SK-N-DZ (cell line): Measurements from ENCODE around the gene CNPY4.

Experiments
- DNase-seq: peaks from one replicate; pipeline ENCODE4 v3.0.0-alpha.2; 2015; ENCODE audit warnings: low spot score

Gene CNPY4

DNA sequence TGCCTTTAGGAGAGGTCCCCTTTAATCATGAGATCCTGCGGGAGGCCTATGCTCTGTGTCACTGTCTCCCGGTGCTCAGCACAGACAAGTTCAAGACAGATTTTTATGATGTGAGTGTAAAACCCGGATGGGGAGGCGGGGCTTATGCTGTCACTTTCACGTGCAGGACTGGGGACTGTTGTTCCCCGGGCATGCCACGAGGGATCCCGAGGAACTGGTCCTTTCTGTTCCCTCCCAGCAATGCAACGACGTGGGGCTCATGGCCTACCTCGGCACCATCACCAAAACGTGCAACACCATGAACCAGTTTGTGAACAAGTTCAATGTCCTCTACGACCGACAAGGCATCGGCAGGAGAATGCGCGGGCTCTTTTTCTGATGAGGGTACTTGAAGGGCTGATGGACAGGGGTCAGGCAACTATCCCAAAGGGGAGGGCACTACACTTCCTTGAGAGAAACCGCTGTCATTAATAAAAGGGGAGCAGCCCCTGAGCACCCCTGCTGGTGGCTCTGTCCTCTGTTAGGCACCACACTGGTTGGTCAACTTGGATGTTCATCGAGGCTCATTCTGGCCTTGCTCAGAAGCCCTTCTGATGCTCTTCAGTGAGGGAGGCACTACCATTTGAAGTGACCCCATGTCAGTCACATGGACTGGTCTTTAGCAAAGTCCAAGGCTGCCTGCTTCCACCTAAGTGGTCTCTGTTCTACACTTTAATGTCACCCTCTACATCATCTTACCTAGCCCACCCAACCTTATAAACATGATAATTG lies 27.8 kb upstream of the CNPY4 start:
- peak; percentile 61 for DNase-seq

DNA sequence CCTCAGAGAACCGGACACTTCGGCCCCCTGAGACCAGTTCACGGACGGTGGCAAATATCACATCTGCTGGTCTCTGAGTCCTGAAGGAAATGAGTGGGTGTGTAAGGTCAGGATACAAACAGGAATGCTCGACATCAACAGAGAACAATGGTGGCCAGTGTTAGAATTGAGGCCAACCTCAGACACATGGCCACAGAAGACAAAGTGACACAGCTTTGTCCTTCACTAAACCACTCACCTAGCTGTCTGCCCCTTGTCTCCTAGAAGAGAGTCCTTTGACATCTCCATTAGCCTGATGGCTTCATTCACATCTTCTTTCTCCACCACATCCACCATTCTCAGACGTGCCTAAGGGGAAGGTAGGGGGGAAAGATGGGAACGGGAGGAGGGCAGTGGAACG lies 26.4 kb upstream of the CNPY4 start:
- DNase-seq: no peak

DNA sequence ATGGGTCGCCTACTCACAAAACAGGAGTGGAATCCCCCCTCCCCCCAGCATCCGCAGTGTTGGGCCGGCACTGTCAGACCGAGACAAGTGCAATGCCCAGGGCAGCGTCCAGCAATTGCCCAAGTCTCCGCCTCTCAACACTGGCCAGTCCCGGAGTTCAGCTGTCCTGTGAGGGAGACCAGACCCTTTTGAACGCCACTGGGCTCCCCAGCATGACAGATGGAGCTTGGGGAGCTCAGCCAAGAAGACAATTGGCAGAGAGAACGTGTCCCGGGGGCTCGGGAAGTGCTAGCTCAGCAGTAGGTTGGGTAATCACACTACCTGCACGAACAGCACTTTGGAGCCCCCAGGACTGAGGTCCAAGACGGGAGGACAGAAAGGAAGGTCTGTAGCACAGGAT lies 25.9 kb upstream of the CNPY4 start:
- no peak for DNase-seq

DNA sequence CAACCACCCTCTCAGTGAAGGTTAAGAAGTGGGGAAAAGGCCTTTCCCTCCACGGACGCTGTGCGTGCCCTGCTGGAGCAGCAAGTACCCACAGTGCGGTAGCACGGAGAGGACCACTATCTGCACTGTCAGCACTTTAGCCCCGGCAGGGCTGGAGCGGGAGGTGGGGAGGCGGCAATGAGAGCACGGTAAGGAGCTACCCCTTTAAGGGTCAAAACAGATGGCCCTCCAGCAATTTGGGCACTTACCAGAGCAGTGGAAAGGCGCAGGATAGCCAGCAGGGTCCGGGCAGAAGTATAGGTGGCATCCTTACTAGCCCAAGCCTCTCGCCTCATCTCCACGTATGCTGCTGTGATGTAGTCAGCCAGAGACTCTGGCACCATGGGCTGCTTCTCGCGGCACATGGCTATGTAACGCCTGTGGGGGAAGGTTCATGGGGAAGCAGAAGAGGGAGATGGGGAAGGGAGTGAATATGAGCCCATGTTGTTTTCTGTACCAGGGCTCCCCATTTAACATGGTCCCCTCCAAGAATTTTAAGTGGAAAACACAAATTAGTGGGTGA lies 25.4 kb upstream of the CNPY4 start:
- no peak for DNase-seq

DNA sequence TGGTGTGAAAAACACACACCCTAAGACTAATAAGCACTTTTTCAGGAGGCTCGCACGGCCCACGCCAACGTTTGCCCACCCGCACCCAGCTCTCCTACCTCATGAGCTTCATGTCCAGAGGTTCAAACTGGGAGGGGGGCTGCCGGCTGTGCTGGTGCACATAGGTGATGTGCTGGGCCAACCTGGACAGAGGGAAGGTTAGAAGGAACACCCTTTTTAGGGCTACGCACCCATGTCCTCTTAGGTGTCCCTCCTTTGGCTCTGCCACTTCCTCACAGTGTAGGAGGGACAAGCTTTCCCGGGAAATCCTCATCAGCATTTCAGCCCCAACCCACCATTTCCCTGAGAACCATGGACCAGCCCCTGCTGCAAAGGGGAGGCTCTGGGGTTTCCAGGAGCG lies 24.1 kb upstream of the CNPY4 start:
- DNase-seq: no peak

DNA sequence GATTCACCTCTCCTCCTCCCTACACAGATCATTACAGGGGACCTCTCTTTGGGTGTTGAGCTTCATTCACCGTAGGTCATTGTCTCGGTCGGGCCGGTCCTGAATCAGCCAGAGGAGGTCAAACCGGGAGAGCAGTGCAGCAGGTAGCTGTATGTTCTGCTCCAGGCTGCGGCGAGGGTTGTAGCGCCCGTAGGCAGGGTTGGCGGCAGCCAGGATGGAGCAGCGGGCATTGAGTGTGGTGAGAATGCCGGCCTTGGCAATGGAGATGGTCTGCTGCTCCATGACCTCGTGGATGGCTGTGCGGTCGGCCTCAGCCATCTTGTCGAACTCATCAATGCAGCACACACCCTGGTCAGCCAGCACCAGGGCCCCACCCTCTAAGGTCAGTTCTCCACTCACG lies 23.7 kb upstream of the CNPY4 start:
- DNase-seq: no peak

DNA sequence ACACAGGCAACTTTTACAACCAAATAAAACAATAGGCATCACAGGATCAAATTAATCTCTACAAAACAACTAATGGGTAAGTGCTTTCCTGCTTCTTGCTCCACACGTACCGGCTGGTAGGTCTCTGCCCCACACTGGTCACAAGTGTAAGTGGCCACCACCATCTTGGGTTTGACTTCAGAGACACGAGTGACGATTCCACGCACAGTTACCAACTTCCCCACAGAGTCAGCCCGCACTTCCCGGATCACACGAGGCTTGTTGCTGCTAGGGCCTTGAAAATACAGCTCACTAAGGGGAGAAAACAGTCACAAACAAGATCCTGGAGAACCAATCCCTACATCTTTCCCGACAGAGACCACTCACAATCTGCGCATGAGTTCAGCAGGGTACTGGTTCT lies 20.5 kb upstream of the CNPY4 start:
- no peak for DNase-seq

DNA sequence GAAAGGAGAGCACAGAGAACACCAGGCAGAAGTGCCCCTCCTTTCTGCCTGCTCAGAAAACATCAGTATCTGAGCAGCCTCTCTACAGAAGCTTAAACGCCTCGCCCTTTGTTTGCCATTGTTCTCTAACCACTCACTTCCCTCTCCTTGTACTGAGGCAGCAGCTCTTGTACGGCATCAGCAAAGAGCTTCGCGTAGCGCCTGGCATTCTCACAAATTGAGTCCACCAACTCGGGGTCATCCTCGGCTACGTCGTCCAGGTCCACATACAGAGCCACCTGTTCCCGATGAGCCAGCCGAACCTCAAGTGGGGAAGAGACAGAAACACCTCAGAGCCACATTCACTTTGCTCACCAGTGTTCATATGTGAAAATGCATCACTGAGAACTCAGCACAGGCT lies 20.0 kb upstream of the CNPY4 start:
- DNase-seq: no peak

DNA sequence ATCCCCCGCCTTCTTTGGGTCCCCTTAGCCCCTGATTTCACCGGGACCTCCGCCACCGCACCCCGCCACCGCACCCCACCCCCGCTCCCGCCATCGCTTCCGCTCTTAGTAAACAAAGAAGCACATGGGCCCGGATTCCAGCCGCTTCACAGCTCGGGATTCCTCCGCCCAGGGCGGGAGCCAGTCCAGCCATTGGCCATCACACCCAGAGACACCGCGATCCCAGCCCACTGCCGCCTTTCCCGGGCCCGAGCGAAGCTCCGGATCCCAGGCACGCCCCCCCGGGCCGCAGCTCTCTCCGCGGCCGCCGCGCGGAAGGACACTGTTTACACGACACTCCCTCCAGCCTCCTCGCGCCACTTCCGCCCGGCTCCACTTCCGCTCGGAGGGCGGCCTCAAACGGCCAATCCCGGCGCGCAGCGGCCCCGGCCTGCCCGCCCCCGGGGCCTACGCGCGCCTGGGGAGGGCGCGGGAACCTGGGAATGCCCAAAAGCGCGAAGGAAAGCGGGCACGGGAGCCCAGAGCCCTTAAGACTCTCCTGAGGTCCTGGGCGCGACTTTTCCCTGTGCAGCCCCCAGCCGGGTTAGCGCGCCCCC lies 18.9 kb upstream of the CNPY4 start:
- peak; percentile 95 for DNase-seq

DNA sequence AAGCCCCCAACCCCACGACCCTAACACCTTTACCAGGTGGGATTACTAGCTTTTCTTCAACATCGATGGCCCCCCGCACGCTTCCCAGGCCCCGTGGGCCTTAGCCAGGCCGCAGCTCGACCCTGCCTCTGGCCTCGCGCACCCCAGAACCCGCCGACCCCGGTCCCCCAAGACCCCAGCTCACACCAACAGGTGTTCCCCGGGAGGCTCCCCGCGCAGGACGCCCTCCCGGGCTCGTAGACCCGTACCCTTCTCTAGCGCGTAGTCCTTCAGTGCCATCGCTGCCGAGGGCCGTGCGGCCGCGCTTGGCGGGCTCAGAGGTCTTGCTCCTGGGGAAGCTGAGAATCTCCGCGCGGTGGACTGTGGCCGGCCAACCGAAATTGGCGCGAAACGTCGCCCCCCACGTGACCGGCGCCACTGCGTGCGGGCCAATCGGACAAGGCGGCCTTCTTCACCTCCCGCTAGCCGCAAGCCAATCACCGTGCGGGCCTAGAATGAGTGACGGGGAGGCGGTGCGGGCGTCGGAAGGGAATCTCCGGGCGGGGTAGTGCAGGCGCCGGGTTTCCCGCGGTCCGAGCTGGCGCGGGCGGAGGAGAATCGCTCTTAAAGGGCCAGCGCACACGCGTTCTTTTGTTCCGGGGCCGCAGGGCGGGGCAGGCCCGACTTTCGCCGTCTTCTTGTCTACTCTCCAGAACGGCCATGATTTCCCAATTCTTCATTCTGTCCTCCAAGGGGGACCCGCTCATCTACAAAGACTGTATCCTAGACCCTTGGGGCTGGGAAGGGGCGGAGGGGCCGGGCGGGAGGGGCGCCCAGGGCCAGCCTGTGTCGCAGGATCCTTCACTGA lies 18.2 kb upstream of the CNPY4 start, which contains the start of the genes AP4M1 and MCM7:
Gene AP4M1 (plus strand): TSS at position 628 of the 847 bp plus-strand sequence. CDS start 72 bp downstream, at position 700.
Gene MCM7 (minus strand): TSS at position 382 of the 847 bp plus-strand sequence. CDS start 103 bp downstream, at position 279.
- peak; percentile 99 for DNase-seq

DNA sequence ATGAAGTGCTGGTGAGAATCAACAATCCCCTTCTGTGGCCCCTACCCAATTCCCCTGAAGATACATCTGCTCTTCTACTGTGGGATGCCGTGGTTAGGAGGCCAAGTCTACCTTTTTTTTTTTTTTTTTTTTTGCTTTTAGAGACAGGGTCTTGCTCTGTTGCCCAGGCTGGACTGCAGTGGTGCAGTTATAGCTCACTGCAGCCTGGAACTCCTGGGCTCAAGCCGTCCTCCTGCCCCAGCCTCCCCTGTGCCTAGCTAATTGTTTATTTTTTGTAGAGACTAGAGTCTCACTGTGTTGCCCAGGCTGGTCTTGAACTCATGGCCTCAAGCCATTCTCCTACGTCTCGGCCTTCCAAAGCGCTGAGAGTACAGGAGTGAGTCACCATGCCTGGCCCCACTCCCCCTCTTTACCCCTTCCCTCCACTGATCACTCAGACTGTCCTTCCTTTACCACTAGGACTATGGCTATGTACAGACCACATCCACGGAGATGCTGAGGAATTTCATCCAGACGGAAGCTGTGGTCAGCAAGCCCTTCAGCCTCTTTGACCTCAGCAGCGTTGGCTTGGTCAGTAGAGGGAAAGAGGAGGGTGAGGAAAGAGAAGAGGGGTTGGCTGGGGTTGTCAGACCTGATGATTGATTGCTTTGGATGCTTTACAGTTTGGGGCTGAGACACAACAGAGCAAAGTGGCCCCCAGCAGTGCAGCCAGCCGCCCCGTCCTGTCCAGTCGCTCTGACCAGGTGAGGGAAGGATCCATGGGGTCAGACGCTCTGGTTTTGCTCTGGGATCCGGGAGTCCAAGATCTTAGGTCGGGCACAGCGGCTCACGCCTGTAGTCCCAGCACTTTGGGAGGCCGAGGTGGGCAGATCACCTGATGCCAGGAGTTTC lies 16.2 kb upstream of the CNPY4 start:
- no peak for DNase-seq

DNA sequence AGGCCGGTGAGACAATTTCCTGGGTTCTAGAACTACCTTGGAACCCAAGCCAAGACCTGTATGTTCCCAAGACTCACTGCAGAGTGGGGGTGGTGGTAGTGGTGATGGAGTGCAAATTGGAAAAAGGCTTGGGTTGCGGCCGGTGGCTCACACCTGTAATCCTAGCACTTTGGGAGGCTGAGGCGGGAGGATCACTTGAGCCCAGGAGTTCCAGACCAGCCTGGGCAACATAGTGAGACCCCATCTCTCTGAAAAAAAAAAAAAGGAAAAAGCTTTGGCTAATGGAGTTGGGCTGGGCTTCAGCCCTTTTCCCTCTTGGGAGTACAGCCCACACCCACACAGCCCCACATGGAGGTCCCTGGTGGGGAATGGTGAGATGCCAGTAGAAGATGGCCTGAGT lies 13.9 kb upstream of the CNPY4 start:
- DNase-seq: no peak

DNA sequence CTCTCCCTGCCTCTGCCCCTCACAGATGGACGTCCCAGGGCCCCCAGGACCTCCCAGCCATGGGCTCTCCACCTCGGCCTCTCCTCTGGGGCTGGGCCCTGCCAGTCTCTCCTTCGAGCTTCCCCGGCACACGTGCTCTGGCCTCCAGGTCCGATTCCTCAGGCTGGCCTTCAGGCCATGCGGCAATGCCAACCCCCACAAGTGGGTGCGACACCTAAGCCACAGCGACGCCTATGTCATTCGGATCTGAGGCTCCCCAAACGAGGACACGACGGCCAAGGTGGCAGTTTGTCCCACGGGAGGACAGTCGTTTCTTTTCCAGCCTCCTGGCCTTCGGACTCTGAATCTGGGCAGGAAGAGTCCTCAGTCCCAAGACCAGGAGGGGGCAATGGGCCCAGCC lies 12.8 kb upstream of the CNPY4 start:
- DNase-seq: no peak

DNA sequence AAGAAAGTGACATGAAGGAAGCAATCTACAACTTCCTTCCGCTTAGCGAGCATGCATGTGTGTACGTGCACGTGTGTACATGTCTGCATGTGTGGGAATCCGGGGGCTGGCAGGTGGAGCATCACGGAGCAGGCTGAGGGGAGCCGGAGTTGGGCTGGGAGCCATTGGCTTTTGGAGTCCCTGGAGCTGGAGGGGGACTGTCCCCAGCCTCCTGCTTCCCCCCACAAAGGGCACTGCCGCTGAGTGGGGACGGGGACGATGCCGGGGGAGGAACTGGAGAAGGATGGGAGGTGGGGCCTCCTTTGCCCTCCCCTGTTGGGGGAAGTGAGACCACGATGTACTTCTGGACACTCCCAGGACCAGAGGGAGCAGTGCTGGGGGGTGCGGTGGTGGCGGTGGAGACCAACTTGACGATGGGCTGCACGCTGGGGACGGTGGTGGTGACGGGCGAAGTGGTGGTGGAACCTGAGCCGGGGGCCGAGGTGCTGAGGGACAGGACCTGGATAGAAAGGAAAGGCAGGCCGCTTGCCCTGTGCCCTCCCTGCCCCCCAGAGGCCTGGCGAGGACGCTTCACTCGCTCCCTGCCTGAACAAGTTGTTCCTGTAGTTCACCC lies 12.2 kb upstream of the CNPY4 start:
- no peak for DNase-seq

DNA sequence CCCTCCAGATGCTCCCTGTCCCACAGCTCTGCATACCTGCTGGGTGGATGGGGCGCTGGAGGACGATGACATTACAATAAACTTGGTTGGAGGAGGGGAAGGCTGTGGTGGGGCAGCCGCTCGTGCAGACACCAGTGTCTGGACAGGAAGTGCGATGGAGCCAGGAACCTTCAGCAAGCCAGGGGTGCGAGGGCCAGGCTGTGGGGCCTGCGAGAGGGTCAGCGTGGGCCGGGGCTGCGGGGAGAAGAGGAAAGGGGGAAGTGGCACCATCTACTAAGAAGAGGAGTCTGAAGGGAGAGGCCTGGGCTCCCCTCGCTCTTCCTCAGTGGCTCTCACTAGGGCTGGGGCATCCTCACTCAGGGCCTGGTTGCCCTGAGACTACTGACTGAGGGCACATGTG lies 11.5 kb upstream of the CNPY4 start:
- no peak for DNase-seq

DNA sequence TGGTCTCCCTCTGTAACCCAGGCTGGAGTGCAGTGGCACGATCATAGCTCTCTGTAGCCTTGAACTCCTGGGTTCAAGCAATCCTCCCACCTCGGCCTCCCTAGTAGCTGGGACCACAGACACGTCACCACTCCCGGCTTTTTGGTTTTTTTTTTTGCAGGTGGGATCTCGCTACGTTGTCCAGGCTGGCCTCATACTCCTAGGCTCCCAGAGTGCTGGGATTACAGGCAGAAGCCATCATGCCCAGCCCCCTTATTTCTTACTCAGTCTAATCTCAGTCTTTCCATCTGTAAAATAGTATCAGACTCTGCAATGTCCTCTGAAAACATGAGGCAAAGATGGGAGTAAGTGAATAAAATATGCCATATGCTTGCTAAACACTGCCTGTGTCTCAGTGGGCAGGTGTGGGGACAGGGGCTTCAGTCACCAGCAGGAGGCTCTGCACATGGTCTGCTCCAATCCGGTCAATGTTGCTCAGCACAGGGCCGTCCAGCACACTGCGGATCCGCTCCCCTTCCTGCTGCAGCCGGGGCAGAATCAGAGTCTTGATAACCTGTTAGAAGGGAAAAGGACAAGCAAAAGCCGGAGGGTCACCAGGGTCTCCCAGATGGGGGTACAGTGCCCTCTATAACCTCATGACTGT lies 9.8 kb upstream of the CNPY4 start:
- no peak for DNase-seq

DNA sequence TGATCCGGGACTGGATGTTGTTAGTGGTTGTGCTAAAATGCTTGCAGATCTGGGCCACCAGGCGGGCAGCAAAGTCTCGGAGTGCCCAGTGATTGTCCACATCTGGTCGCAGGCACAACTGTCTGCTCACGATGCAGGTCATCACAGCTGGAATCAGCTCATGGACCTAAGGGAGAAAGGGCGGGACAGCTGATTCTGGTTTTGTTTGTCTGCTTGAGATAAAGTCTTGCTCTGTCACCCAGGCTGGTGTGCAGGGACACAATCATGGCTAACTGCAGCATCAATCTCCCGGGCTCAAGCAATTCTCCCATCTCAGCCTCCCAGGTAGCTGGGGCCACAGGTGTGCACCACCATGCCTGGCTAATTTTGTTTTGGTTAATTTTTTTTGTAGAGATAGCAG lies 8.3 kb upstream of the CNPY4 start:
- no peak for DNase-seq

DNA sequence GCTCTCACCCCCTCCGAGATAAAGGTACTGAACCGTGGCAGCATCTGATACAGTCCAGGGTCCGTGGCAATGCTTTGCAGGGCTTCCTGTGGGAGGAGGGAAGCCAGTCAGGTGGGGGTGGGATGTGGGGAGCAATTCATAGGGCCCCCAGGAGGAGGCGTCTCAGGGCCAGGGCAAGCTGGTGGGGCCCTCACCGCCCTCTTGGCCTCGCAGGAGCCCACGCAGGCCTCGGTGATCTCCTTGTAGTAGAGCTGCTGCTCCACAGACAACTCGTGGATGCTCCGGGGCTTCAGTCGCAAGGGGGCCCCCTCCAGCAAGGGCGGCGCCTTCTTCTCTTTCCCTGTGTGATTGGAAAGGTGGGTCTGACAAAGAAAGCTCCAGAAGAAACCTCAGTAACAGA lies 7.5 kb upstream of the CNPY4 start:
- no peak for DNase-seq

DNA sequence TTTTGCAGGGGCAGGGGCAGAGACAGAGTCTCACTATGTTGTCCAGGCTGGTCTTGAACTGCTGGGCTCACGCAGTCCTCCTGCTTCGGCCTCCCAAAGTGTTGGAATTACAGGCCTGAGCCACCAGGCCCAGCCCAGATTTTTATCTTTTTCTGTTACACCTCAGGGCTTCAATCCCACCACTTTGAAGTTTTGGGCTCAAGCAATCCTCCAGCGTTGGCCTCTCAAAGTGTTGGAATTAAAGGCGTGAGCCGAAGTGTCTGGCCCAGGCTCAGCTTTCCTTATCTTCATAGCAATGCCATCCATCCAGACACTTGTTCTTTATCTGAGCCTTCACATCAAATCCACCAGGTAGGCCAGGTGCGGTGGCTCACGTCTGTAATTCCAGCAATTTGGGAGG lies 4.4 kb upstream of the CNPY4 start:
- DNase-seq: no peak
